ENCODE data around the gene FLNB.

- TF ChIP-seq, protein P1, sequence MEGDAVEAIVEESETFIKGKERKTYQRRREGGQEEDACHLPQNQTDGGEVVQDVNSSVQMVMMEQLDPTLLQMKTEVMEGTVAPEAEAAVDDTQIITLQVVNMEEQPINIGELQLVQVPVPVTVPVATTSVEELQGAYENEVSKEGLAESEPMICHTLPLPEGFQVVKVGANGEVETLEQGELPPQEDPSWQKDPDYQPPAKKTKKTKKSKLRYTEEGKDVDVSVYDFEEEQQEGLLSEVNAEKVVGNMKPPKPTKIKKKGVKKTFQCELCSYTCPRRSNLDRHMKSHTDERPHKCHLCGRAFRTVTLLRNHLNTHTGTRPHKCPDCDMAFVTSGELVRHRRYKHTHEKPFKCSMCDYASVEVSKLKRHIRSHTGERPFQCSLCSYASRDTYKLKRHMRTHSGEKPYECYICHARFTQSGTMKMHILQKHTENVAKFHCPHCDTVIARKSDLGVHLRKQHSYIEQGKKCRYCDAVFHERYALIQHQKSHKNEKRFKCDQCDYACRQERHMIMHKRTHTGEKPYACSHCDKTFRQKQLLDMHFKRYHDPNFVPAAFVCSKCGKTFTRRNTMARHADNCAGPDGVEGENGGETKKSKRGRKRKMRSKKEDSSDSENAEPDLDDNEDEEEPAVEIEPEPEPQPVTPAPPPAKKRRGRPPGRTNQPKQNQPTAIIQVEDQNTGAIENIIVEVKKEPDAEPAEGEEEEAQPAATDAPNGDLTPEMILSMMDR (IDR thresholded peaks at IDR 0.05; ENCODE audit: insufficient read depth, low read depth, low read length): no peak
- TF ChIP-seq EZH2 (IDR thresholded peaks at IDR 0.05; ENCODE audit: insufficient read depth, low read length): no peak
These were observed 24.0 kb downstream of the FLNB start for GRCh38 chr3:58032186-58032585.
